Activated CD8-positive, alpha-beta memory T cell treated with anti-CD3 and anti-CD28 coated beads for 48 hours (primary cell): ENCODE data around the gene ATXN7L3B.
"Not testable (repeated sequence)": the region's sequence is repeated elsewhere in the genome, so short reads cannot be mapped to it uniquely, and the experiment has no call there.

Experiments
- DNase-seq, 3 experiments: peaks; one replicate each; pipeline ENCODE4 v3.0.0-alpha.2; 2020; ENCODE audit warnings: low read depth in 2 of 3, low spot score in 2 of 3

ATXN7L3B gene

DNA sequence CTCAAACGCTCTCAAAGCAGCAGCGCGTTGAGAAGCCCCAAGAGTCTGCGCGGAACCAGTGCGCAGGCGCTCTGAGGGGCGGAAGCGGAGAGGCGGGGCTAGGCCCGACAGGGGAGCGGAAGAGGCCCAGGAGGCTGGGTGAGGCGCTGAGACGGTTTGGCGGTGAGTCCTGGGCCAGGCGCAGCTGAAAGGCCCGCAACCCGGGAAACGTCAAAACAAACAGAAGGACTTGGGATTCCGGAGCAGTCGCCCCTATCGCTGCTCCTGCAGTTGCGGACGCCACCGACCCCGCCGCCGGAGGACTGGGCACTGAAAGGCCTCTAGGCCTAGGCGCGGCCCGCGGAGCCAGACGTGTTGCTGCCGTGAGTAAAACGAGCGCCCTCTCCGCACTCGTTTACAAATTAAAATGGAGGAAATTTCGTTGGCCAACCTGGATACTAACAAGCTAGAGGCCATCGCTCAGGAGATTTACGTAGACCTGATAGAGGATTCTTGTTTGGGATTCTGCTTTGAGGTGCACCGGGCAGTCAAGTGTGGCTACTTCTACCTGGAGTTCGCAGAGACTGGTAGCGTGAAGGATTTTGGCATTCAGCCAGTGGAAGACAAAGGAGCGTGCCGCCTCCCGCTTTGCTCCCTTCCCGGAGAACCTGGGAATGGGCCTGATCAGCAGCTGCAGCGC lies at the start of gene ATXN7L3B:
Gene ATXN7L3B, plus strand, starts transcription at position 129 of the 679 bp plus-strand sequence. Its CDS starts 278 bp downstream, at position 407.
- DNase-seq: peak; percentile 68 to 89 (median 75)

DNA sequence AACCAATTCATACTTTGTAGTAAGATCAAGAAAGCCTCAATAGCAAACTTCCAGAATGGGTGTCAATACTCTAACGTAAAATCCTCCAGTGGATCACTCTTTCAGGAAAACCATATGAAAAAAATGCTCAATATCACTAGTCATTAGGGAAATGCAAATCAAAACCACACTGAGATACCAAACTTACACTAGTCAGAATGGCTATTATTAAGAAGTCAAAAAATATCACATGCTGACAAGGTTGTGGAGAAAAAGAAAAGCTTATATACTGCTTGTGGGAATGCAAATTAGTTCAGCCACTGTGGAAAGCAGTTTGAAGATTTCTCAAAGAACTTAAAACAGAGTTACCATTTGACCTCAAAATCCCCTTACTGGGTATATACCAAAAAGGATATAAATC lies 49.5 kb upstream of the ATXN7L3B start:
- no peak for DNase-seq

- DNase-seq: no peak
These were observed 48.1 kb upstream of the ATXN7L3B start for GRCh38 chr12:74489543-74489942.

- no peak for DNase-seq
These were observed 47.1 kb upstream of the ATXN7L3B start for GRCh38 chr12:74490390-74491064.

- DNase-seq: no peak
These were observed 46.3 kb upstream of the ATXN7L3B start for GRCh38 chr12:74491374-74491773.

DNA sequence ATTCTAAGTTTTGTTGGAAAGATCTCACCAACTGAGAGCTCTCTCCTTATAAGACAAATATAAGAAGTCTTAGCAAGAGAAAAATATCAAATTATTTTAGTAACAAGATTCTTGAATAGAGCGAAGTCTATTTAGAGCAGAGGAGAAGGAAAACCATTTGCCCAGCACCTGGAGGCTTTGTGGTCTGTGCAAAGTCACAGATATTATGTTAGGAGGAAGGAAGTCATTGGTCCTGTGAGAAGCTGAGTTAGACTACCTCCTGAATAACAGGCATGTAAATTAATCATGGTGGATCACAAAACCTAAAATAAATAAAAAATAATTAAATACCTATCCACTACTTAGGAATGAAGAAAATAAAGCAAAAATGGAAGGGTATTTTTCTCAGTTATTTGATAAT lies 38.4 kb upstream of the ATXN7L3B start:
- no peak for DNase-seq

DNA sequence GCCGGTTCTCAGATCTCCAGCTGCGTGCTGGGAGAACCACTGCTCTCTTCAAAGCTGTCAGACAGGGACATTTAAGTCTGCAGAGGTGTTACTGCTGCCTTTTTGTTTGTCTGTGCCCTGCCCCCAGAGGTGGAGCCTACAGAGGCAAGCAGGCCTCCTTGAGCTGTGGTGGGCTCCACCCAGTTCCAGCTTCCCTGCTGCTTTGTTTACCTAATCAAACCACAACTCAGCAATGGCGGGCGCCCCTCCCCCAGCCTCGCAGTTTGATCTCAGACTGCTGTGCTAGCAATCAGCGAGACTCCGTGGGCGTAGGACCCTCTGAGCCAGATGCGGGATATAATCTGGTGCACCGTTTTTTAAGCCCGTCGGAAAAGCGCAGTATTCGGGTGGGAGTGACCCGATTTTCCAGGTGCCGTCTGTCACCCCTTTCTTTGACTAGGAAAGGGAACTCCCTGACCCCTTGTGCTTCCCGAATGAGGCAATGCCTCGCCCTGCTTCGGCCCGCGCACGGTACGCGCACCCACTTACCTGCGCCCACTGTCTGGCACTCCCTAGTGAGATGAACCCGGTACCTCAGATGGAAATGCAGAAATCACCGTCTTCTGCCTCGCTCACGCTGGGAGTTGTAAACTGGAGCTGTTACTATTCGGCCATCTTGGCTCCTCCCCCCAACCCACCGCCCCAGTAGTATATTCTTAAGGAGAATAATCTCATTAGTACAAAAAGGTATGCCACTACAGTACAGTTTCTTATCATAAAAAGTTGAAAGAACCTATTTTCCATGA lies 28.6 kb upstream of the ATXN7L3B start:
- not testable (repeated sequence) for DNase-seq

GRCh38 chr12:74509886-74510285 lies 27.7 kb upstream of the ATXN7L3B start:
- DNase-seq: no peak

- no peak for DNase-seq
These were observed 23.4 kb upstream of the ATXN7L3B start for GRCh38 chr12:74514098-74514872.

DNA sequence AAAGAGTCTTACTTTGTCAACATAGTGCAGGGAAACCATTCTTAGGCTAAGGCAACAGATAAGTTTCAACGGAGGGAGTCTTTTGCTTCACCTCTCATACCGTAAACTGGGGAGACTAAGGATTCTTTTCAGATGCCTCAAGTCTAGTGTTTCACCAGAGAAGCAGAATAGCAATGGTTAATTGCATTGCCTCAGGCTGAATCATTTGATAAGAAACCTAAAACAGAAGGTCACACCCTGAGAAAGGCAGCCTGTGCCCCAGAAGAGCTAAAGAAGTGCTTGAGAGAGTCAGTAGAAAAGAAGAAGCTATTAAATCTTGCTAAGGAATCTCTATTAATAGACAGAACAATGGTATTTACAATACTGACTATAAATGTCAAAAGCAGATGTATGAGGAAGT lies 21.8 kb upstream of the ATXN7L3B start:
- DNase-seq: no peak

DNA sequence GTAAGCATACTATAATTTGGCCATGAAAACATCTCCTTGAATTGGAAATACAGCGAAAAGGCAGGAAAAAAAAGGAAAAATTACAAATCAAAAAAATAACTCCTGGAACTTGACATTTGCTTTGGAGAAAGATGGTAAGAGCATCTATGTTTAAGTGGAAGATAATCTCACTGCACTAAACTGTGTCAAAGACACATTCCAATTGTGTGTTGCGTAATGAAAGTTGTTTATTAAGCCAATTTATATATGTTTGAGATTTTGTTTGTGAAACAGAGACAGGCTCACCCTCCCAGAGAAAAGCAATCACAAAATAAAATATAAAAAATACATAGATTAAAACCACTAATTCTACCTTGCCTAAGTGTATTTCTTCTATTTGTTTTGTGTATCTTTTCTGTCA lies 11.1 kb upstream of the ATXN7L3B start:
- DNase-seq: no peak

DNA sequence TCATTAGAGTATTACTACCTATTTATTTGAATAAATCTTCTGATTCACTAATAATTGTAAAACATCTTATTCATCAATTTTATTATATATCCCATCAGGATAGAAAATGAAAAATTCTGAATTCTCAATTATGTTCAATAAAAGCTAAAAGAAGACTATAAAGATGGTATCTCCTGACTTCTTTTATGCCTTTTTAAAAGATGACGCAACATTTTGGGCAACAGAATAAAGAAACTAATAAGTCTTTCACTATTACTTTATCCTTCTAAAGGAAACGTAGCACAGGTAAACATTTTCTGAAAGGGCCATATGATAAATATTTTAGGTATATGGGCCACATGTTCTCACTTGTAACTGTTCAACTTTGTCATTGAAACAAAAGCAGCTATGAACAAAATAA lies 10.1 kb upstream of the ATXN7L3B start:
- no peak for DNase-seq

DNA sequence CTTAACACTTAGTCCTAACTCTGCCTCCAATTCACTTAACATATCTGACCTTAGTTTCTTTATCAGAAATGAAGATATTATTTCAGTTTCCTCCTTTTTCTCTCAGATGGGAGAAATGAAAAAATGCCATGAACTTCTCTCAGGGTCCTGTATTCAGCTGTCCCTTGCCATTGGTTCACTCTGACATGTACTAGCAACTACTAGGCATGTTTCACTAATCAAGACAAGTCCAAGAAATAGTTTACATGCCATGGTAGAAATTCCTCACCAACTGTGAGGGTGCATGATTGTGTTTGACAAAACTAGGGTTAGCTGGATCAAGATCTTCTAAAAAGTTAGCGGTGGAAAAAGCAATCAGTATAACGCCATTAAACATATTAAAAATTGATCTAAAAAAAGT lies 7.0 kb upstream of the ATXN7L3B start:
- DNase-seq: no peak

DNA sequence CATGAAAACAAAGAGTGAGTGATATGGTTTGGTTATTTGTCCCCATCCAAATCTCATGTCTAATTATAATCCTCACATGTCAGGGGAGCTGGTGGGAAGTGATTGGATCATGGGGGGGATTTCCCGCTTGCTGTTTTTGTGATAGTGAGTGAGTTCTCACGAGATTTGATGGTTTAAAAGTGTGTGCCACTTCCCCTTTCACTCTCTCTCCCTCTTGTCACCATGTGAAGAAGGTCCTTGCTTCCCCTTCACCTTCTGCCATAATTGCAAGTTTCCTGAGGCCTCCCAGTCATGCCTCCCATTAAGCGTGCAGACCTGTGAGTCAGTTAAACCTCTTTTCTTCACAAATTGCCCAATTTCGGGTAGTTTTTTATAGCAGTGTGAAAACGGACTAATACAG lies 2.1 kb upstream of the ATXN7L3B start:
- no peak for DNase-seq

GRCh38 chr12:74537126-74537706 lies 419 bp upstream of the ATXN7L3B start:
- DNase-seq: no peak

- no peak for DNase-seq
These were observed 1.0 kb downstream of the ATXN7L3B start for GRCh38 chr12:74538491-74539258.

- DNase-seq: no peak
These were observed 1.6 kb downstream of the ATXN7L3B start for GRCh38 chr12:74539261-74539660.

DNA sequence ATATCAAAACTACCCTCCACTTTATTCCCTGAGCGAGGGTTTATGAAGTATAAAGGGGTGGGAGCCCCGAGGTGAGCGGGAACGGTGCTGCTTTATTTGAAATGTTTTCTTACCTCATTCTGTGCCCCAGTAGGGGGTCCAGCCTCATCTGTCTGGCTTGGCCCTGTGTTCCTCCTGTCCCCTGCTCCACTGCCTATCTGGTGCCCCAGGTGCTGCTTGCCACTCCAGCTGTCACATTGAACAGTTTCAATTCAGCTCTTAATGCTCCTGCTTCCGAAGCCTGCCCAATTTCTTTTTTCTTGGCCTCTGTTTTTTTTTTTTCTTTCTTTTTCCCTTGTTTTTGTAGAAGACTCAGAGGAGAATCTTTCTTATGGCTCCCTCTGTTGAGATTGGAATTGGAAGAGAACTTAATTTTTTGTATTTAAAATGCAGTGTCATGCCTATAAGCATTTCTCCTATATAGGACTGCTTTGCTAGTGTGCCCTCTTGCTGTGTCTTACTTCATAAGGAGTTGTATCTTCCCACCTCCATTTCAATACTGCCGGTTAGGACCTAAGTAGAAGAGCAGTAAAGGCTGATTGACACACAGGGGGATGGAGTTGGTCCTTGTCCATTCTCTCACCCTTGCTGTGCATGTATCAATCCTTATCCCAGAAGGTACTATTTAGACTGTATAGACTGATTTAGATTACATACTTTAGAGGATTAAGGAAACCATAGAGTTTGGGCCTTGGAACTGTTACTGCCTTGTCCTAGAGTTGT lies 2.3 kb downstream of the ATXN7L3B start:
- no peak for DNase-seq

- no peak for DNase-seq
These were observed 3.4 kb downstream of the ATXN7L3B start for GRCh38 chr12:74541074-74541473.
